HEK293 (cell line): ENCODE results near the gene YIPF3.

Experiments used
- CTCF ChIA-PET: fragments of 350-600 bp; formaldehyde crosslinking; extraction: SDS; loops from one replicate; lab custom pipeline; 2021; ENCODE audit warnings: antibody characterized with exemption; lab: Yijun Ruan, JAX
- POLR2A ChIA-PET: fragments of 300-600 bp; formaldehyde crosslinking; extraction: SDS; loops from one replicate; lab custom pipeline; 2020; ENCODE audit warnings: antibody characterized with exemption, inconsistent platforms; lab: Yijun Ruan, JAX
- H3K27ac ChIP-seq: fragments of 200-500 bp; sonication (Bioruptor generic); 2 replicates; pipeline ENCODE4 v1.5.1; 2014; ENCODE audit warnings: low read depth, low read length, control low read depth, inconsistent platforms; ENCODE audit errors: extremely low read depth
- H3K36me3 ChIP-seq, 2 experiments: fragments of 200-500 bp in 1 of 2; sonication (Bioruptor generic) in 1 of 2; 1 replicate in 1 of 2; 2 replicates in 1 of 2; pipeline ENCODE4 v1.5.1; 2014 to 2017; ENCODE audit warnings: inconsistent platforms in 2 of 2, low read length in 2 of 2; ENCODE audit not compliant: control insufficient read depth in 2 of 2, insufficient read depth in 1 of 2
- H3K4me1 ChIP-seq: fragments of 200-500 bp; sonication (Bioruptor generic); 2 replicates; pipeline ENCODE4 v1.5.1; 2014; ENCODE audit warnings: mild to moderate bottlenecking, low read length, inconsistent platforms; ENCODE audit not compliant: control insufficient read depth, insufficient read depth
- H3K4me3 ChIP-seq: 2 replicates; pipeline ENCODE4 v1.5.1; 2011; ENCODE audit warnings: low read depth, mild to moderate bottlenecking, control low read depth, low read length, moderate library complexity
- H3K9me3 ChIP-seq: fragments of 200-500 bp; sonication (Bioruptor generic); 2 replicates; pipeline ENCODE4 v1.5.1; 2014; ENCODE audit warnings: low read depth, low read length, inconsistent platforms; ENCODE audit not compliant: control insufficient read depth, insufficient read depth
- EGR2 ChIP-seq: fragments of 450-650 bp; formaldehyde crosslinking; IDR thresholded peaks from 2 replicates; pipeline ENCODE4 v1.5.1; 2016; ENCODE audit warnings: low read depth, missing biosample characterization, missing genetic modification characterization
- FEZF1 ChIP-seq: fragments of 450-650 bp; formaldehyde crosslinking; IDR thresholded peaks from 2 replicates; pipeline ENCODE4 v1.5.1; 2016; ENCODE audit warnings: missing biosample characterization, missing genetic modification characterization
- GLI4 ChIP-seq: fragments of 450-650 bp; formaldehyde crosslinking; IDR thresholded peaks from 2 replicates; pipeline ENCODE4 v1.5.1; 2016; ENCODE audit warnings: missing biosample characterization, missing genetic modification characterization
- GLIS2 ChIP-seq: fragments of 450-650 bp; formaldehyde crosslinking; IDR thresholded peaks from 2 replicates; pipeline ENCODE4 v1.5.1; 2016; ENCODE audit warnings: missing biosample characterization, missing genetic modification characterization
- KLF10 ChIP-seq: fragments of 450-650 bp; IDR thresholded peaks from 2 replicates; pipeline ENCODE4 v1.5.1; 2018; ENCODE audit warnings: missing biosample characterization, mild to moderate bottlenecking, missing genetic modification characterization
- KLF9 ChIP-seq: fragments of 450-650 bp; formaldehyde crosslinking; IDR thresholded peaks from 2 replicates; pipeline ENCODE4 v1.5.1; 2016; ENCODE audit warnings: missing biosample characterization, missing genetic modification characterization, low read depth
- OVOL3 ChIP-seq: fragments of 450-650 bp; formaldehyde crosslinking; IDR thresholded peaks from 2 replicates; pipeline ENCODE4 v1.5.1; 2016; ENCODE audit warnings: missing biosample characterization, missing genetic modification characterization
- RBAK ChIP-seq: fragments of 450-650 bp; formaldehyde crosslinking; IDR thresholded peaks from 2 replicates; pipeline ENCODE4 v1.5.1; 2016; ENCODE audit warnings: missing biosample characterization, missing genetic modification characterization
- YY1 ChIP-seq: fragments of 450-650 bp; formaldehyde crosslinking; IDR thresholded peaks from 2 replicates; pipeline ENCODE4 v1.5.1; 2018; ENCODE audit warnings: missing biosample characterization, missing genetic modification characterization
- YY2 ChIP-seq: fragments of 450-650 bp; formaldehyde crosslinking; IDR thresholded peaks from 2 replicates; pipeline ENCODE4 v1.5.1; 2016; ENCODE audit warnings: missing biosample characterization, missing genetic modification characterization
- ZBTB20 ChIP-seq: fragments of 450-650 bp; formaldehyde crosslinking; IDR thresholded peaks from 2 replicates; pipeline ENCODE4 v1.5.1; 2016; ENCODE audit warnings: missing biosample characterization, missing genetic modification characterization
- ZFP41 ChIP-seq: fragments of 450-650 bp; formaldehyde crosslinking; IDR thresholded peaks from 2 replicates; pipeline ENCODE4 v1.5.1; 2016; ENCODE audit warnings: missing biosample characterization, missing genetic modification characterization, borderline replicate concordance
- ZFP69B ChIP-seq: fragments of 450-650 bp; formaldehyde crosslinking; IDR thresholded peaks from 2 replicates; pipeline ENCODE4 v1.5.1; 2016; ENCODE audit warnings: missing biosample characterization, missing genetic modification characterization
- ZNF132 ChIP-seq: fragments of 450-650 bp; formaldehyde crosslinking; IDR thresholded peaks from 2 replicates; pipeline ENCODE4 v1.5.1; 2017; ENCODE audit warnings: missing biosample characterization, missing genetic modification characterization, borderline replicate concordance
- ZNF155 ChIP-seq: fragments of 450-650 bp; formaldehyde crosslinking; IDR thresholded peaks from 2 replicates; pipeline ENCODE4 v1.5.1; 2016; ENCODE audit warnings: missing biosample characterization, missing genetic modification characterization
- ZNF175 ChIP-seq: fragments of 450-650 bp; formaldehyde crosslinking; IDR thresholded peaks from 2 replicates; pipeline ENCODE4 v1.5.1; 2016; ENCODE audit warnings: missing biosample characterization, missing genetic modification characterization
- ZNF2 ChIP-seq: fragments of 450-650 bp; formaldehyde crosslinking; IDR thresholded peaks from 2 replicates; pipeline ENCODE4 v1.5.1; 2016; ENCODE audit warnings: missing biosample characterization, missing genetic modification characterization
- ZNF211 ChIP-seq: fragments of 450-650 bp; formaldehyde crosslinking; IDR thresholded peaks from 2 replicates; pipeline ENCODE4 v1.5.1; 2016; ENCODE audit warnings: low read depth, missing biosample characterization, missing genetic modification characterization
- ZNF266 ChIP-seq: fragments of 450-650 bp; formaldehyde crosslinking; IDR thresholded peaks from 2 replicates; pipeline ENCODE4 v1.5.1; 2016; ENCODE audit warnings: missing biosample characterization, missing genetic modification characterization, low read depth
- ZNF311 ChIP-seq: fragments of 450-650 bp; formaldehyde crosslinking; IDR thresholded peaks from 2 replicates; pipeline ENCODE4 v1.5.1; 2017; ENCODE audit warnings: missing biosample characterization, missing genetic modification characterization, borderline replicate concordance
- ZNF37A ChIP-seq: fragments of 450-650 bp; IDR thresholded peaks from 2 replicates; pipeline ENCODE4 v1.5.1; 2018; ENCODE audit warnings: missing biosample characterization, missing genetic modification characterization
- ZNF391 ChIP-seq: fragments of 450-650 bp; formaldehyde crosslinking; IDR thresholded peaks from 2 replicates; pipeline ENCODE4 v1.5.1; 2016; ENCODE audit warnings: low read depth, missing biosample characterization, missing genetic modification characterization, borderline replicate concordance
- ZNF473 ChIP-seq: fragments of 450-650 bp; formaldehyde crosslinking; IDR thresholded peaks from 2 replicates; pipeline ENCODE4 v1.5.1; 2017; ENCODE audit warnings: missing biosample characterization, missing genetic modification characterization
- ZNF521 ChIP-seq: fragments of 450-650 bp; formaldehyde crosslinking; IDR thresholded peaks from 2 replicates; pipeline ENCODE4 v1.5.1; 2017; ENCODE audit warnings: missing biosample characterization, mild to moderate bottlenecking, missing genetic modification characterization
- ZNF530 ChIP-seq: fragments of 450-650 bp; formaldehyde crosslinking; IDR thresholded peaks from 2 replicates; pipeline ENCODE4 v1.5.1; 2016; ENCODE audit warnings: low read depth, missing biosample characterization, missing genetic modification characterization
- ZNF585B ChIP-seq: fragments of 450-650 bp; formaldehyde crosslinking; IDR thresholded peaks from 2 replicates; pipeline ENCODE4 v1.5.1; 2016; ENCODE audit warnings: missing biosample characterization, missing genetic modification characterization
- ZNF623 ChIP-seq: fragments of 450-650 bp; formaldehyde crosslinking; IDR thresholded peaks from 2 replicates; pipeline ENCODE4 v1.5.1; 2016; ENCODE audit warnings: missing biosample characterization, missing genetic modification characterization
- ZNF629 ChIP-seq: fragments of 450-650 bp; formaldehyde crosslinking; IDR thresholded peaks from 2 replicates; pipeline ENCODE4 v1.5.1; 2017; ENCODE audit warnings: missing biosample characterization, missing genetic modification characterization
- ZNF654 ChIP-seq: fragments of 450-650 bp; formaldehyde crosslinking; IDR thresholded peaks from 2 replicates; pipeline ENCODE4 v1.5.1; 2016; ENCODE audit warnings: low read depth, missing biosample characterization, missing genetic modification characterization
- ZNF664 ChIP-seq: fragments of 450-650 bp; formaldehyde crosslinking; IDR thresholded peaks from 2 replicates; pipeline ENCODE4 v1.5.1; 2016; ENCODE audit warnings: missing biosample characterization, missing genetic modification characterization
- ZNF747 ChIP-seq: fragments of 450-650 bp; formaldehyde crosslinking; IDR thresholded peaks from 2 replicates; pipeline ENCODE4 v1.5.1; 2016; ENCODE audit warnings: missing biosample characterization, missing genetic modification characterization
- ZNF768 ChIP-seq: fragments of 450-650 bp; formaldehyde crosslinking; IDR thresholded peaks from 2 replicates; pipeline ENCODE4 v1.5.1; 2018; ENCODE audit warnings: missing biosample characterization, mild to moderate bottlenecking, missing genetic modification characterization
- ZNF830 ChIP-seq: fragments of 450-650 bp; IDR thresholded peaks from 2 replicates; pipeline ENCODE4 v1.5.0; 2018; ENCODE audit warnings: missing biosample characterization, missing genetic modification characterization, low read depth, mild to moderate bottlenecking, moderate library complexity
- ZNF837 ChIP-seq: fragments of 450-650 bp; formaldehyde crosslinking; IDR thresholded peaks from 2 replicates; pipeline ENCODE4 v1.5.1; 2016; ENCODE audit warnings: missing biosample characterization, missing genetic modification characterization
- ZSCAN16 ChIP-seq: fragments of 450-650 bp; formaldehyde crosslinking; IDR thresholded peaks from 2 replicates; pipeline ENCODE4 v1.5.1; 2016; ENCODE audit warnings: missing biosample characterization, missing genetic modification characterization
- TF ChIP-seq, protein P1 (sequence below): fragments of 450-650 bp; formaldehyde crosslinking; IDR thresholded peaks from 2 replicates; pipeline ENCODE4 v1.5.1; 2016; ENCODE audit warnings: missing biosample characterization, missing genetic modification characterization

The YIPF3 gene

DNA sequence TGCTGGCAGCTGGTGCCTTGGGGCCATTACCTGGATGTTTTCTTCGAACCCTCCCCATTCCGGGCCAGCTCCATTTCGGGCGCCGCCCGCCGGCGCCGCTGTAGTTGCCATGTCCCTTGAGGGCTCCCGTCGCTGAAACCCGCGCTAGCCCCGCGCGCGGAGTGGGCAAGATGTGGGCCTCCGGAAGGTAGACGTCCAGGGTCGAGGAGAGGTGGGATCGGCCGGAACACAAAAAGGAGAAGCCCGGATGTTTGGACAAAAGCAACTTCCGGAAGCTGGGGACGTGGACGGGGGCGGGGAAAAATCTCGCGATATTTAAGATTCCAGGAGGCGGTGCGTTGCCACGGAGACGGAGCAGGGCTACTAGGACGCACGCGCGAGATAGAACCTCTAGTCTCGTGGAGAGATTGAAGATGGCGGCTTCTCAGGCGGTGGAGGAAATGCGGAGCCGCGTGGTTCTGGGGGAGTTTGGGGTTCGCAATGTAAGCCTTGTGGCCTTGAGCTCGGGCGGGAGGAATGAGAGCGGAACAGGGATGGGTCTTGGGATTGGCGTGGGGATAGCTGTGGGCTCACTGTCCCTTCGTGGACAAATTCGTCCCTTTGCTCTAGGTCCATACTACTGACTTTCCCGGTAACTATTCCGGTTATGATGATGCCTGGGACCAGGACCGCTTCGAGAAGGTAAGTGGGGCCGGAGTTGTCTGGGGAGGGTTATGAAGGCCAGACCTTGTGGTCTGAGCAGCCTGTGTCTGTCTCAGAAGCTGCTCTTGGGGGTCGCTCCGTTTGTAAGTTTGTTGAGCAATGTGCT, at the start of gene YIPF3, which contains the start of gene POLR1C:
TSS of gene YIPF3 (minus strand) at position 230 of the 808 bp plus-strand sequence. CDS start at position 111, 119 bp downstream.
TSS of gene POLR1C (plus strand) at position 393 of the 808 bp plus-strand sequence. CDS start at position 414, 21 bp downstream.
- ChIA-PET POLR2A (interaction anchor here (0.6 to 2.1 kb wide), 19 partner anchors 8 to 588 kb away, joined by 3 to 14 read pairs (median 5); partner anchors contain the start of genes ABCC10, CNPY3, CUL7 and DLK2), CTCF (interaction anchor here (0.7 to 2.6 kb wide), 6 partner anchors 9 to 182 kb away, joined by 3 to 20 read pairs (median 4); no protein-coding TSS in a partner anchor)
- H3K4me1 ChIP-seq, result peaks cover 9% of the 10 kb centered on the region; the same call in 1 of the 2 replicates
- peak within 1 kb of the TSS; percentile 88 for H3K4me3 ChIP-seq
- H3K9me3 ChIP-seq, result no peaks in the 10 kb centered on the region
- H3K27ac ChIP-seq, result peak within 1 kb of the TSS; percentile 57
- peaks cover 24 to 72% of the 10 kb centered on the region in 2 experiments for H3K36me3 ChIP-seq
- TF ChIP-seq ZNF211 (tag by site-specific recombination) (no peak; the same call in 1 of the 2 replicates), ZNF837 (tag by site-specific recombination) (no peak), ZNF155 (no peak), ZNF132 (tag by site-specific recombination) (no peak), RBAK (no peak), ZNF830 (tag by site-specific recombination) (no peak), ZNF629 (tag by site-specific recombination) (peak; percentile 61), ZBTB20 (tag by site-specific recombination) (no peak), ZNF664 (tag by site-specific recombination) (no peak), ZNF654 (tag by site-specific recombination) (no peak), ZNF585B (tag by site-specific recombination) (no peak), ZNF530 (tag by site-specific recombination) (no peak), ZNF768 (tag by site-specific recombination) (no peak; the same call in 1 of the 2 replicates), ZNF37A (tag by site-specific recombination) (no peak), ZNF623 (tag by site-specific recombination) (no peak), ZNF175 (tag by site-specific recombination) (no peak), ZFP41 (tag by site-specific recombination) (no peak), ZNF2 (tag by site-specific recombination) (peak; percentile 65), ZNF747 (tag by site-specific recombination) (no peak), ZSCAN16 (tag by site-specific recombination) (no peak), ZNF266 (tag by site-specific recombination) (no peak), KLF10 (tag by site-specific recombination) (peak; percentile 35; the same call in 1 of the 2 replicates), GLI4 (tag by site-specific recombination) (no peak), YY1 (peak; percentile 83; the same call in 1 of the 2 replicates), ZNF473 (tag by site-specific recombination) (no peak), ZNF311 (no peak), KLF9 (peak; percentile 72; the same call in 1 of the 2 replicates), ZFP69B (tag by site-specific recombination) (no peak; the same call in 1 of the 2 replicates), GLIS2 (tag by site-specific recombination) (no peak), EGR2 (tag by site-specific recombination) (peak; percentile 58), YY2 (tag by site-specific recombination) (peak; percentile 92), ZNF521 (tag by site-specific recombination) (no peak), FEZF1 (tag by site-specific recombination) (no peak), OVOL3 (tag by site-specific recombination) (0 out of 2 replicates have a peak, but pooled peaks have one; percentile 7), ZNF391 (tag by site-specific recombination) (no peak)
- TF ChIP-seq, protein P1, sequence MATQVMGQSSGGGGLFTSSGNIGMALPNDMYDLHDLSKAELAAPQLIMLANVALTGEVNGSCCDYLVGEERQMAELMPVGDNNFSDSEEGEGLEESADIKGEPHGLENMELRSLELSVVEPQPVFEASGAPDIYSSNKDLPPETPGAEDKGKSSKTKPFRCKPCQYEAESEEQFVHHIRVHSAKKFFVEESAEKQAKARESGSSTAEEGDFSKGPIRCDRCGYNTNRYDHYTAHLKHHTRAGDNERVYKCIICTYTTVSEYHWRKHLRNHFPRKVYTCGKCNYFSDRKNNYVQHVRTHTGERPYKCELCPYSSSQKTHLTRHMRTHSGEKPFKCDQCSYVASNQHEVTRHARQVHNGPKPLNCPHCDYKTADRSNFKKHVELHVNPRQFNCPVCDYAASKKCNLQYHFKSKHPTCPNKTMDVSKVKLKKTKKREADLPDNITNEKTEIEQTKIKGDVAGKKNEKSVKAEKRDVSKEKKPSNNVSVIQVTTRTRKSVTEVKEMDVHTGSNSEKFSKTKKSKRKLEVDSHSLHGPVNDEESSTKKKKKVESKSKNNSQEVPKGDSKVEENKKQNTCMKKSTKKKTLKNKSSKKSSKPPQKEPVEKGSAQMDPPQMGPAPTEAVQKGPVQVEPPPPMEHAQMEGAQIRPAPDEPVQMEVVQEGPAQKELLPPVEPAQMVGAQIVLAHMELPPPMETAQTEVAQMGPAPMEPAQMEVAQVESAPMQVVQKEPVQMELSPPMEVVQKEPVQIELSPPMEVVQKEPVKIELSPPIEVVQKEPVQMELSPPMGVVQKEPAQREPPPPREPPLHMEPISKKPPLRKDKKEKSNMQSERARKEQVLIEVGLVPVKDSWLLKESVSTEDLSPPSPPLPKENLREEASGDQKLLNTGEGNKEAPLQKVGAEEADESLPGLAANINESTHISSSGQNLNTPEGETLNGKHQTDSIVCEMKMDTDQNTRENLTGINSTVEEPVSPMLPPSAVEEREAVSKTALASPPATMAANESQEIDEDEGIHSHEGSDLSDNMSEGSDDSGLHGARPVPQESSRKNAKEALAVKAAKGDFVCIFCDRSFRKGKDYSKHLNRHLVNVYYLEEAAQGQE (tag by site-specific recombination), result no peak
